Tibial nerve (tissue), 3 donors: ENCODE results near the gene PIK3R1.

Source experiments
- CTCF ChIP-seq, 5 experiments: fragments of 200-600 bp in 3 of 5; fragments of 450-650 bp in 2 of 5; sonication (generic) in 3 of 5; IDR thresholded peaks; one replicate each; pipeline ENCODE4 v1.5.1; 2016 to 2019; ENCODE audit warnings: antibody characterized with exemption in 5 of 5, mild to moderate bottlenecking in 3 of 5, moderate library complexity in 2 of 5
- POLR2A ChIP-seq, 2 donors: fragments of 450-650 bp; IDR thresholded peaks; one replicate each; pipeline ENCODE4 v1.6.1; 2017; ENCODE audit warnings: antibody characterized with exemption in 2 of 2, mild to moderate bottlenecking in 2 of 2, moderate library complexity in 2 of 2

GRCh38 chr5:68222824-68223354 is 7.3 kb downstream of the PIK3R1 start:
- TF ChIP-seq POLR2A (IDR thresholded peaks at IDR 0.05) (no peak), CTCF (IDR thresholded peaks at IDR 0.05) (no peak)
